H1 (cell line): ENCODE measurements around the gene ATP11C. TPM values are rescaled to one million over a fixed set of nuclear protein-coding genes. Genes with fewer than 3 reads are reported as not detected.
A peak's percentile ranks its signal among the peaks of the same experiment; 100 is the strongest.

Source experiments
- CTCF ChIA-PET: fragments of 300-600 bp; sonication (Branson Sonifier 250); formaldehyde crosslinking; loops from one replicate; lab custom pipeline; 2021; ENCODE audit not compliant: partially characterized antibody; lab: Charles Lee
- POLR2A ChIA-PET: fragments of 300-600 bp; sonication (Branson Sonifier 250); formaldehyde crosslinking; loops from one replicate; lab custom pipeline; 2021; ENCODE audit warnings: inconsistent platforms; ENCODE audit not compliant: partially characterized antibody; lab: Charles Lee
- DNase-seq, 2 experiments: peaks; one replicate each; pipeline versions ENCODE4 v3.0.0 to v3.0.0-alpha.2; 2010 to 2022; ENCODE audit warnings: low spot score in 2 of 2, low read depth in 1 of 2, mixed read lengths in 1 of 2
- FAIRE-seq: peaks from 2 replicates; lab custom pipeline; 2011; peaks lifted over from hg19 to GRCh38; lab: Jason Lieb, UNC
- H2AFZ ChIP-seq: 2 replicates; pipeline ENCODE4 v1.8.1; 2012; ENCODE audit warnings: low read length, inconsistent platforms
- H2AK5ac ChIP-seq: 2 replicates; pipeline ENCODE4 v1.6.1; 2013; ENCODE audit warnings: low read depth, low read length
- H2BK120ac ChIP-seq: replicated peaks from 2 replicates; pipeline ENCODE3; 2013; ENCODE audit warnings: low read depth, low read length, inconsistent platforms
- H2BK12ac ChIP-seq: 2 replicates; pipeline ENCODE4 v1.6.1; 2013; ENCODE audit warnings: low read depth, low read length
- H2BK15ac ChIP-seq: 2 replicates; pipeline ENCODE4 v1.6.1; 2013; ENCODE audit warnings: low read length
- H2BK20ac ChIP-seq: 2 replicates; pipeline ENCODE4 v1.6.1; 2013; ENCODE audit warnings: low read length
- H2BK5ac ChIP-seq: 2 replicates; pipeline ENCODE4 v1.6.1; 2013; ENCODE audit warnings: low read depth, low read length
- H3K14ac ChIP-seq: 2 replicates; pipeline ENCODE4 v1.6.1; 2013; ENCODE audit warnings: inconsistent platforms; ENCODE audit not compliant: insufficient read length
- H3K18ac ChIP-seq: 2 replicates; pipeline ENCODE4 v1.6.1; 2013; ENCODE audit warnings: low read length; ENCODE audit errors: extremely low read depth
- H3K23ac ChIP-seq: 2 replicates; pipeline ENCODE4 v1.6.1; 2013; ENCODE audit warnings: inconsistent platforms; ENCODE audit not compliant: insufficient read length
- H3K23me2 ChIP-seq: 2 replicates; pipeline ENCODE4 v1.6.1; 2013; ENCODE audit warnings: low read depth, low read length
- H3K27ac ChIP-seq: 2 replicates; pipeline ENCODE4 v1.6.1; 2011; ENCODE audit warnings: low read depth, low read length, inconsistent platforms
- H3K27me3 ChIP-seq, 4 experiments: replicated peaks in 1 of 4; 1 replicate in 1 of 4; 2 replicates in 3 of 4; pipeline versions ENCODE4 v1.6.1 to v1.8.1; 2011 to 2013; ENCODE audit warnings: low read length in 3 of 4, mild to moderate bottlenecking in 3 of 4, inconsistent platforms in 2 of 4, mixed read lengths in 2 of 4, moderate library complexity in 1 of 4; ENCODE audit not compliant: control insufficient read depth in 3 of 4, insufficient read depth in 3 of 4; ENCODE audit errors: extremely low read depth in 1 of 4
- H3K36me3 ChIP-seq, 4 experiments: 2 replicates each; pipeline versions ENCODE4 v1.6.1 to v1.8.1; 2011 to 2013; ENCODE audit warnings: mild to moderate bottlenecking in 4 of 4, low read length in 3 of 4, moderate library complexity in 2 of 4, control low read depth in 1 of 4, inconsistent platforms in 1 of 4; ENCODE audit not compliant: insufficient read depth in 4 of 4, control insufficient read depth in 2 of 4
- H3K4ac ChIP-seq: replicated peaks from 2 replicates; pipeline ENCODE3; 2013; ENCODE audit warnings: low read length, low read depth, mixed read lengths, inconsistent platforms; ENCODE audit not compliant: insufficient read length
- H3K4me1 ChIP-seq, 4 experiments: replicated peaks in 1 of 4; 1 replicate in 1 of 4; 2 replicates in 3 of 4; pipeline versions ENCODE4 v1.6.1 to v1.8.1; 2011 to 2013; ENCODE audit warnings: low read length in 3 of 4, inconsistent platforms in 2 of 4, mixed read lengths in 1 of 4; ENCODE audit not compliant: insufficient read depth in 4 of 4, control insufficient read depth in 3 of 4
- H3K4me2 ChIP-seq, 2 experiments: 2 replicates each; pipeline versions ENCODE4 v1.6.1 to v1.8.1; 2011 to 2013; ENCODE audit warnings: low read depth in 2 of 2, low read length in 2 of 2, control low read depth in 1 of 2, inconsistent platforms in 1 of 2, mild to moderate bottlenecking in 1 of 2; ENCODE audit not compliant: insufficient read depth in 1 of 2
- H3K4me3 ChIP-seq, 4 experiments: fragments of 200-600, 300-600 bp in 1 of 4; sonication (generic), shearing (Covaris generic), sonication (Bioruptor Twin) in 1 of 4; 2 replicates each; pipeline versions ENCODE4 v1.5.1 to v1.8.1; 2011 to 2016; ENCODE audit warnings: low read length in 4 of 4, low read depth in 3 of 4, control low read depth in 2 of 4, inconsistent platforms in 2 of 4, mild to moderate bottlenecking in 2 of 4, mixed read lengths in 1 of 4, moderate library complexity in 1 of 4; ENCODE audit not compliant: insufficient read depth in 2 of 4; ENCODE audit errors: extremely low read depth in 1 of 4
- H3K56ac ChIP-seq: replicated peaks from 2 replicates; pipeline ENCODE3; 2013; ENCODE audit warnings: low read depth, mild to moderate bottlenecking, mixed read lengths, low read length, inconsistent platforms; ENCODE audit not compliant: insufficient read length
- H3K79me1 ChIP-seq: 2 replicates; pipeline ENCODE4 v1.6.1; 2013; ENCODE audit warnings: low read depth, low read length, control low read depth
- H3K79me2 ChIP-seq, 2 experiments: 2 replicates each; pipeline versions ENCODE4 v1.6.1 to v1.8.1; 2012 to 2013; ENCODE audit warnings: low read length in 2 of 2, mild to moderate bottlenecking in 2 of 2, inconsistent platforms in 1 of 2; ENCODE audit not compliant: insufficient read depth in 2 of 2, control insufficient read depth in 1 of 2
- H3K9ac ChIP-seq, 4 experiments: replicated peaks in 1 of 4; 1 replicate in 1 of 4; 2 replicates in 3 of 4; pipeline versions ENCODE4 v1.6.1 to v1.8.1; 2011 to 2013; ENCODE audit warnings: low read depth in 3 of 4, low read length in 3 of 4, control low read depth in 2 of 4, mild to moderate bottlenecking in 2 of 4, moderate library complexity in 2 of 4, inconsistent platforms in 1 of 4; ENCODE audit errors: extremely low read depth in 1 of 4
- H3K9me3 ChIP-seq, 2 experiments: 2 replicates each; pipeline versions ENCODE4 v1.6.1 to v1.8.1; 2012 to 2013; ENCODE audit warnings: mild to moderate bottlenecking in 2 of 2, moderate library complexity in 2 of 2, control low read depth in 1 of 2, inconsistent platforms in 1 of 2, low read depth in 1 of 2, low read length in 1 of 2, mixed read lengths in 1 of 2; ENCODE audit not compliant: insufficient read depth in 2 of 2
- H4K20me1 ChIP-seq, 2 experiments: replicated peaks in 1 of 2; 2 replicates each; pipeline versions ENCODE3 to v1.8.1; 2011 to 2013; ENCODE audit warnings: inconsistent platforms in 2 of 2, low read length in 2 of 2, mild to moderate bottlenecking in 1 of 2; ENCODE audit not compliant: insufficient read depth in 2 of 2, control insufficient read depth in 1 of 2
- H4K5ac ChIP-seq: 2 replicates; pipeline ENCODE4 v1.6.1; 2013; ENCODE audit warnings: low read length, low read depth, mixed read lengths, inconsistent platforms; ENCODE audit not compliant: insufficient read length
- H4K8ac ChIP-seq: 2 replicates; pipeline ENCODE4 v1.8.0; 2013; ENCODE audit warnings: mild to moderate bottlenecking, moderate library complexity, low read length, inconsistent platforms; ENCODE audit not compliant: insufficient read depth; ENCODE audit errors: extremely low read depth
- H4K91ac ChIP-seq: replicated peaks from 2 replicates; pipeline ENCODE3; 2013; ENCODE audit warnings: low read length, mixed read lengths, inconsistent platforms; ENCODE audit not compliant: insufficient read length
- POLR2AphosphoS5 ChIP-seq: IDR thresholded peaks from 2 replicates; pipeline ENCODE4 v1.6.1; 2011; ENCODE audit warnings: low read depth, low read length
- SIX5 ChIP-seq: IDR thresholded peaks from 2 replicates; pipeline ENCODE4 v1.6.1; 2011; ENCODE audit warnings: mild to moderate bottlenecking, low read depth, low read length
- TAF1 ChIP-seq: IDR thresholded peaks from 2 replicates; pipeline ENCODE4 v1.6.1; 2011; ENCODE audit warnings: mild to moderate bottlenecking, low read depth, low read length
- TBP ChIP-seq: IDR thresholded peaks from 2 replicates; pipeline ENCODE4 v1.6.1; 2011; ENCODE audit warnings: low read depth, low read length, improper control_type of control experiment
- WGBS, 2 experiments: shearing (Covaris generic) in 1 of 2; methylation state at CpG; one replicate each; pipeline versions ENCODE4 v1.1.6 to v1.1.7; 2013 to 2015; ENCODE audit warnings: low lambda C conversion rate in 2 of 2, mixed read lengths in 2 of 2, inconsistent platforms in 1 of 2, low coverage in 1 of 2, missing lambda C conversion rate in 1 of 2; ENCODE audit not compliant: insufficient replicate concordance in 2 of 2, insufficient coverage in 1 of 2, insufficient read length in 1 of 2; ENCODE audit errors: extremely low coverage in 1 of 2, missing lambda C conversion rate in 1 of 2; 5-methylcytosine and 5-hydroxymethylcytosine counted together
- long read RNA-seq, 2 experiments: library from RNA in 1 of 2; library from capped mRNA in 1 of 2; stranded (forward); transcript quantifications; one replicate each; pipeline ENCODE4 v2.0.0, GENCODE V29; 2021; ENCODE audit warnings: inconsistent platforms in 1 of 2
- polyA minus RNA-seq, 3 experiments: library from RNA; depleted of rRNA, polyadenylated mRNA; stranded (reverse); fragments of >200 nt; gene quantifications; 1 replicate in 2 of 3; 2 replicates in 1 of 3; pipeline ENCODE4 v1.2.3, GENCODE V29; 2011
- polyA plus RNA-seq, 7 experiments: library from polyadenylated mRNA; depleted of rRNA in 3 of 7; stranded (reverse) in 5 of 7; unstranded in 2 of 7; fragments of >200 nt in 5 of 7; fragments of 200-250 nt in 2 of 7; gene quantifications; 1 replicate in 5 of 7; 2 replicates in 1 of 7; 4 replicates in 1 of 7; pipeline versions ENCODE4 v1.2.1 to v1.2.3, GENCODE V29; 2011 to 2013; ENCODE audit warnings: missing spikeins in 2 of 7, mixed read lengths in 2 of 7
- total RNA-seq: library from RNA; stranded (reverse); fragmentation: NEBNext Ultra II Directional; extraction: Animal tissue kit (Norgen Biotek cat#: 25700); gene quantifications from 2 replicates; pipeline ENCODE4 v1.2.1, GENCODE V29; 2021
- TF ChIP-seq, protein P1 (sequence below), 3 experiments: IDR thresholded peaks; 1 replicate in 2 of 3; 2 replicates in 1 of 3; pipeline versions ENCODE4 v1.5.1 to v1.6.1; 2011; ENCODE audit warnings: low read length in 3 of 3, mild to moderate bottlenecking in 3 of 3, inconsistent platforms in 2 of 3, low read depth in 1 of 3, moderate library complexity in 1 of 3; ENCODE audit not compliant: insufficient read depth in 1 of 3; ENCODE audit errors: control extremely low read depth in 1 of 3

Gene ATP11C
- total RNA-seq, result 41.6 and 52.1 TPM in 2 replicates
- polyA plus RNA-seq (2011; rRNA removed), result 7.1 and 14.7 TPM in 2 replicates
- 16.9 TPM for polyA plus RNA-seq (2011; cell fraction: cytosol; rRNA removed)
- 10.5 TPM for polyA plus RNA-seq (2011; cell fraction: nucleus; rRNA removed)
- polyA plus RNA-seq (2012, experiment 1 of 2), result 14.0 to 31.0 TPM (median 18.4 TPM) in 4 replicates
- 2.0 TPM for polyA plus RNA-seq (2012, experiment 2 of 2)
- polyA plus RNA-seq (2013, experiment 1 of 2), result 46.2 TPM
- polyA plus RNA-seq (2013, experiment 2 of 2), result 47.8 TPM
- polyA minus RNA-seq (2011; rRNA and poly(A)+ RNA removed), result 26.3 and 49.8 TPM in 2 replicates
- 30.5 TPM for polyA minus RNA-seq (2011; cell fraction: cytosol; rRNA and poly(A)+ RNA removed)
- 54.6 TPM for polyA minus RNA-seq (2011; cell fraction: nucleus; rRNA and poly(A)+ RNA removed)
- long read RNA-seq, experiment 1, partial matches to known transcripts, result 10 of 27 reads
- long read RNA-seq, experiment 1, other reads (novel, unspliced or antisense), result 17 of 27 reads
- long read RNA-seq, experiment 2, partial matches to known transcripts, result 2 of 3 reads
- long read RNA-seq, experiment 2, other reads (novel, unspliced or antisense), result 1 of 3 reads

DNA sequence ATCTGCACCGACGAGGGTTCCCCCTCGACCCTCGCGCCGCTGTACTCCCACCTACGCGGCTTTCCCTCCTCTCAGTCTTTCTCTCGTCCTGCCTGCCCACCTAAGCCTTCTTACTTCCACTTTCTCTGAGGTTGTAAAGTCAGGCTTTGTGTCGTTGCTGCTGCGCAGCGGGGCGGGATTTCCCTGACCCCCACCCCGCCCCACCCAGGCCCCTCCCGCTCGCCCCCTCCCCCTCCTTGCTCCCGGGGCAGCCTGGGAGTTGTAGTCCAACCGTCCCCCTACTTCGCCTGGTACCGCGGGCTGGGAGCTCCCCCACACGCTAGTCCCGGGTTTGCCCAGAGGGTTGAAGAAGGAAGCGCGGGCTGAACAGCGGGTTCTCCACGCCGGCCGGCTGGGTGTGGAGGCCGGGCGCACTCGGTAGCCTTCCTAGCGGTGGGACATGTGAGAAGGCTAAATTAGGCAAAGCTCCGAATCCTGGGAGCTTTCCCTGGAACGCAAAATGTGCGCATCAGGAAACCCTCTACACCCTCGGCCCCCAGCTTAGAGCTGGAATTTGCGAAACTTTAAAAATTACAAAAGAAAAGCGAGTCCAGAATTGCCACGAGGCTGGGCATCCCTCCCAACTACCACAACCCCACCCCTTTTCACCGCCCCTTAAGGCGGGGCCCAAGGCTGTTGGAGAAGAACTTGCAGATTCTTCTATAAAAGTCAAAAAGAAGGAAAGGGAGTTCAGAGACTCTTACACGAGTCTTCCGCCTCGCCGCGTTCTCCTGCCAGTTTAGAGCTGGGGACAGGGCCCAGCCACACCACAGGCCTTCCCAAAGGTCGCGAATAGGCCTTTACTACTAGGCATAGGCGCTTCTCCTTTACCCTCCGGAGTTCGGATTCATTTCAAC, at the start of gene ATP11C:
Gene ATP11C, minus strand, starts transcription at position 153 of the 896 bp plus-strand sequence. CDS start 1,011 bp downstream, outside the sequence.
- Histone ChIP-seq H2AK5ac (no peak within 1 kb of the TSS), H2BK120ac (no peak within 1 kb of the TSS), H3K9me3 (no peaks in the 10 kb centered on the region), H3K4me1 (peaks cover 0 to 7% (median 3%) of the 10 kb centered on the region in 4 experiments; a peak in 3 of 7 replicates), H3K14ac (no peak within 1 kb of the TSS), H2BK12ac (no peak within 1 kb of the TSS), H4K20me1 (peaks cover 0 to 3% of the 10 kb centered on the region in 2 experiments), H3K79me1 (no peaks in the 10 kb centered on the region), H3K18ac (peak within 1 kb of the TSS; percentile 83), H3K4me3 (peak within 1 kb of the TSS; percentile 57 to 84 (median 71)), H4K91ac (no peak within 1 kb of the TSS), H3K79me2 (peaks cover 0 to 36% of the 10 kb centered on the region in 2 experiments; a peak in 3 of 4 replicates), H3K36me3 (no peaks in the 10 kb centered on the region), H2AFZ (no peak within 1 kb of the TSS), H3K4ac (no peak within 1 kb of the TSS), H2BK20ac (no peak within 1 kb of the TSS), H3K27ac (peak within 1 kb of the TSS; percentile 79; the same call in 1 of the 2 replicates), H2BK15ac (no peak within 1 kb of the TSS), H4K5ac (peak within 1 kb of the TSS; percentile 80), H3K4me2 (peak within 1 kb of the TSS; percentile 76 to 79), H3K23ac (no peak within 1 kb of the TSS), H3K23me2 (peaks cover 2% of the 10 kb centered on the region; the same call in 1 of the 2 replicates), H3K9ac (peak within 1 kb of the TSS; percentile 54 to 88 (median 76)), H3K27me3 (no peaks in the 10 kb centered on the region), H3K56ac (no peak within 1 kb of the TSS), H4K8ac (peak within 1 kb of the TSS; percentile 79), H2BK5ac (peak within 1 kb of the TSS; percentile 66; the same call in 1 of the 2 replicates)
- WGBS, 2 experiments, result 4% methylated on average over 29 of the region's 52 CpGs; no CpG with 5 or more reads in 1 of the 2 experiments
- ChIA-PET POLR2A (interaction anchor here (0.9 to 1.6 kb wide), 8 partner anchors 8 to 347 kb away, joined by 3 to 8 read pairs (median 4); no protein-coding TSS in a partner anchor), CTCF (interaction anchor here (2.0 kb wide), 1 partner anchor 71 kb away, joined by 4 read pairs; no protein-coding TSS in a partner anchor)
- FAIRE-seq (no peak), DNase-seq (peak; percentile 56 to 73)
- TF ChIP-seq POLR2AphosphoS5 (peak; percentile 71), TAF1 (peak; percentile 55; the same call in 1 of the 2 replicates), SIX5 (peak; percentile 36; the same call in 1 of the 2 replicates), TBP (peak; percentile 51)
- TF ChIP-seq, protein P1, sequence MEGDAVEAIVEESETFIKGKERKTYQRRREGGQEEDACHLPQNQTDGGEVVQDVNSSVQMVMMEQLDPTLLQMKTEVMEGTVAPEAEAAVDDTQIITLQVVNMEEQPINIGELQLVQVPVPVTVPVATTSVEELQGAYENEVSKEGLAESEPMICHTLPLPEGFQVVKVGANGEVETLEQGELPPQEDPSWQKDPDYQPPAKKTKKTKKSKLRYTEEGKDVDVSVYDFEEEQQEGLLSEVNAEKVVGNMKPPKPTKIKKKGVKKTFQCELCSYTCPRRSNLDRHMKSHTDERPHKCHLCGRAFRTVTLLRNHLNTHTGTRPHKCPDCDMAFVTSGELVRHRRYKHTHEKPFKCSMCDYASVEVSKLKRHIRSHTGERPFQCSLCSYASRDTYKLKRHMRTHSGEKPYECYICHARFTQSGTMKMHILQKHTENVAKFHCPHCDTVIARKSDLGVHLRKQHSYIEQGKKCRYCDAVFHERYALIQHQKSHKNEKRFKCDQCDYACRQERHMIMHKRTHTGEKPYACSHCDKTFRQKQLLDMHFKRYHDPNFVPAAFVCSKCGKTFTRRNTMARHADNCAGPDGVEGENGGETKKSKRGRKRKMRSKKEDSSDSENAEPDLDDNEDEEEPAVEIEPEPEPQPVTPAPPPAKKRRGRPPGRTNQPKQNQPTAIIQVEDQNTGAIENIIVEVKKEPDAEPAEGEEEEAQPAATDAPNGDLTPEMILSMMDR (IDR thresholded peaks at IDR 0.05; ENCODE audit: control extremely low read depth in 1 of 3, insufficient read depth in 1 of 3, low read depth in 1 of 3, low read length in 3 of 3), result peak in 1 of 3 experiments; percentile 7; a peak in 1 of 4 replicates
